Measurements from ENCODE around the gene KAZN.

KAZN gene

DNA sequence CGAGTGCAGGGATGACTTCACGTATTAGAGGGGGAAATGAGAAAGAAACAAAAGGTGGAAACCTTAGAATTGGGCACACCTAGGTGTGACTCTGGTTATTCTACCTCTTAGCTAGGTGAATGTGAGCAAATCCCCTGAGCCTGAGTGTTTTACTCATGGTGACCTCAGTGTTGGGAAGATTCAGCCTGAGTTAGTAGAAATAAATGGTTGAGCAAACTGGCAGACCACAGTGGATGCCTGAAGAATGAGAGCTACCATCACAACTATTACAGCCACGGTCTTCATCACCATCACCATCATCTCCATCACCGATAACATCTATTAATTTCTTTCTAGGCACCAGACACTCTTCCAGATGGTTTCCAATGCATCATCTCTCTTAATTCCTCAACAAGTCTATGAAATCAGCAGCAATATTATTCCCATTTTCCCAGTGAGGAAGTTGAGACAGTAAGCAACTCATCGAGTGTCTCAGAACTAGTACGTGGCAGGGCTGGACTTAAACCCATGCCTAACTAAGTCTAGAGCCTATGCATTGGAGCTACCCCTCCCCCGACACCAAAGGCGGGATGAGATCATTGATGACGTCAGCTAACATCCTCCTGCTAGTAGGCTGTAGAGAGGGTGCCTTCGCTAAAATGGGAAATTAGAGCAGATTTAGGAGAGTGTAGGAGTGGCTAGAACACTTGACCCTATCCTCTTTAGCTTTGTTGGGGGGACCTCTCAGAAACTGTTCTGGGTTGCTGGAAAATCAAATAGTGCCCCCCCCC lies 7.9 kb upstream of the KAZN start:
- DNase-seq (ENCODE audit: low read depth, low spot score): no peak

DNA sequence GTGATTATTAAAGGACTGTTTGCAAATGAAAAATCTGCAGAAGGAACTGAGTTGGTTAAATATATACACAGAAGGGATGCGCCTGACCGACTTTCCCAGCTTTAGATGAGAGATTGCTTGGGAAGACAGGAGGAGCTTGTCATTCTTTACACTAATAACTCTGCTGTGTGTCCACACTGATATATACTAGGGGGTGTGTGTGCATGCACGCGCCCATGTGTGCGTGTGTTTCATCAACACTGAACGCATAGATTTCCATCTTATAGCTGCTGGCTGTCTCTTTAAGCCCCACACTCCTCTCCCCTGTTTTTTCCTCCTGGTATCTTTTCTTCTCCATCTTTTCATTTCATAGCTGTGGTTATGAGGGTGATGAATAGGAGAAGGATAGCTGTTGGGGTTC lies 6.9 kb upstream of the KAZN start:
- DNase-seq (ENCODE audit: low read depth, low spot score): no peak

GRCh38 chr1:14592004-14592631 lies 6.4 kb upstream of the KAZN start:
- DNase-seq (ENCODE audit: low read depth, low spot score): no peak

- no peak for DNase-seq (ENCODE audit: low read depth, low spot score)
These were observed 5.2 kb upstream of the KAZN start for GRCh38 chr1:14593302-14593701.

DNA sequence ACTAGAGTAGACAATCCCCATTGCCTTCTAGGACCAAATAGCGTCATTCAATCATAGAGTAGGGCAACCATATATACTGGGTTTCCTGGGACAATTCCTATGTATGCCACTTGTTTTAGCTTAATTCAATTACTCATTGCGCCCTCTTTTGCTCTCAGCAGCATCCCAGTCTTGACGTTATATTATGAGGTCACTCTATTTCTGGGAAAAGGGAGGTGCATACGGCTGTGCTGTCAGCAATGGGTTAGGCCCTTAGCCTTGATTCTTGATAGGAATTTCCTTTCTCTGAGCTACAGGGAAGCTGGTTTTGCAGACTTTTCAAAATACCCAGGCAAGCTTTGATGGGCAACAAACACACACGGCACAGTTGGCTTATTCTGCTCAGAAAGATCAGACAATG lies 4.4 kb upstream of the KAZN start:
- no peak for DNase-seq (ENCODE audit: low read depth, low spot score)

GRCh38 chr1:14596591-14596990 lies 1.9 kb upstream of the KAZN start:
- DNase-seq (ENCODE audit: low read depth, low spot score): no peak

DNA sequence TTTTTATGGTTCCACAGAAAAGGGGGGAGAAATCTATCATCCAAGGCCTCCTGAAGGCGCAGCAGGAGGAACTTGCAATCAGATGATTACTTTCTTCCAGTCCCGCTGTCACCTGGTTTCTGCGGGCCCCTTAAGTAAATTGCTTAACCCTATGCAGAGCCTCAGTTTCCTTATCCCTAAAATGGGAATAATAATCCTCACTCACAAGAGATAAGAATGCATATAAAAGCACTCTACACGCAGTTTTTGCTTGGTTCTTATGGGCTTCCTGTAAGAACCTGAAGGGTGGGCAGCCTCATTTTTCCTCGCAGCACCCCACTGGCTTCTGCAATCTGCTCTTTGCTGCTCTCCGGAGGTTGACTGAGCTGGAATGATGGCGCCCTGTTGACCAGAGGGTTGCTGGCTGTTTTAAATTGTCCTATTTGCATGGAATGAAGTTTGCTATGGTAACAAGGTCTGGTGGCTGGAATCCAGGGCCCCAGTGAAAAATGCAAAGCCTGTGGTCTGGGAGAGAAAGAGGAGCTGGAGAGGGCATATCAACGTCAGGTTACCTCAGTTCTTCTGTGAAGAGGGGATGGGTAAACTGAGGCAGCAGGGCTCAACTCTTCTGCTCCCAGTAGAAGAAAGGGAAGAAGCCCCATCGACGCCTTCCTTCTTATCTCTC lies 1.0 kb upstream of the KAZN start:
- no peak for DNase-seq (ENCODE audit: low read depth, low spot score)

GRCh38 chr1:14598007-14598497 lies 433 bp upstream of the KAZN start:
- no peak for DNase-seq (ENCODE audit: low read depth, low spot score)

DNA sequence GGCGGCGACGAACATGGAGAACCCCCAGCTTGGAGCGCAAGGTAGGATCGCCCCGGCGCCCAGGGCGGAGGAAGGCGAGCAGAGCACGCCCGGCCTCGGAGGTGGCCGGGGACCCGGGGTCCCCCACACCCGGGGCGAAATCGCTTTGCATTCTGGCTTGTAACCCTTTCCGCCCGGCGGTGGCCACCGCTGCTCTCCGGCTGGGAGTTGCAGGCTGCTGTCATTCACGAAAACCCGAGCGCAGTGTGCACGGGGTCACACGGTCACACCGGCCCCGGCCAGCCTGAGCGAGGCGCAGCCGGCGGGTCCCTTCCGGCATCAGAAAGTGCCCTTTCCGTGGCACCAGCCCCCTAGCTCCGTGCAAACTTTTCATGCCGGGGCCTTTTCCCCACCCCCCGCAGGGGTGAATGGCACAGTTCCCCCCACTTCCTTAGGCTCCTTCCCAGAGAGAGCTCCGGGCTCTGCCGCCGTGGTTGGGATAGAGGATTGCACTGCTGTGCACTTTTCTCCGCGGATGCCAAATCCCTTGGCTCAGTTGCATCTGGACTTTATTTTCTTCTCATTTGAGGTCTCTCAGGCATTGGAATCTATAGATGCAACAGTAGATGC lies 802 bp downstream of the KAZN start:
- DNase-seq (ENCODE audit: low read depth, low spot score): no peak

- no peak for DNase-seq (ENCODE audit: low read depth, low spot score)
These were observed 1.3 kb downstream of the KAZN start for GRCh38 chr1:14599800-14600199.

DNA sequence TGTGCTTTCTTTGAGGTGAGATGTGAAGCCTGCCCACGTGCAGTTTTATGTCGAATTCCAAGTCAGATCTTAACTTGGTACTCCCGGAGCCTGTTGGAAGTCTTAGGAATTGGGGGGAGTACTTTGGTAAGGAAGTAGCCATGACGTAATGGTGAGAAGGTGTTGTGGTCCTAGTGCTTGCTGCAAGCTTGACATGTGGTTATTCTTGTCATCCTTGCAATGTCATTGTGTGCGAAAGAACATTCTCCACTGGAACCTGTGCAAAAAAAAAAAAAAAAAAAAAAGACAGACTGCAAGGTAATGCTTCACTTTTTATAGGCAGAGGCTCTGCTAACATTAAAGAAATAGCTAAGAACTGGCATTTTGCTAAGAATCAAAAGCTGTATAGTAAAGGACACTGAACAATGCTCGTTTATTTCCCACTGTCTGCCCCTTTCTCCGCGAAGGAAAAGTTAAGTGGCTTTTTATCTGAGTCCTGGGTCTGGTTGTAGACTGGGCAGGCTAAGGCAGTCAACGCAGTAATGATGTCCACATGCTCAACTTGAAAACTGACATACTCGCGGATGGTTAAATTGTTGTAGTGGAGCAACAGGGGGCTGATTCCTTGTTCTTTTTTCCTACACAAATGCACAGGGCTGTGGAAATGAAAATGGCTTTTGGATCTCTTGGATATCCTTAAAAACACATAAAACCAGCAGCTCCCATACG lies 2.1 kb downstream of the KAZN start:
- no peak for DNase-seq (ENCODE audit: low read depth, low spot score)

GRCh38 chr1:14602136-14602535 lies 3.7 kb downstream of the KAZN start:
- DNase-seq (ENCODE audit: low read depth, low spot score): no peak

GRCh38 chr1:14603645-14604044 lies 5.2 kb downstream of the KAZN start:
- no peak for DNase-seq (ENCODE audit: low read depth, low spot score)

DNA sequence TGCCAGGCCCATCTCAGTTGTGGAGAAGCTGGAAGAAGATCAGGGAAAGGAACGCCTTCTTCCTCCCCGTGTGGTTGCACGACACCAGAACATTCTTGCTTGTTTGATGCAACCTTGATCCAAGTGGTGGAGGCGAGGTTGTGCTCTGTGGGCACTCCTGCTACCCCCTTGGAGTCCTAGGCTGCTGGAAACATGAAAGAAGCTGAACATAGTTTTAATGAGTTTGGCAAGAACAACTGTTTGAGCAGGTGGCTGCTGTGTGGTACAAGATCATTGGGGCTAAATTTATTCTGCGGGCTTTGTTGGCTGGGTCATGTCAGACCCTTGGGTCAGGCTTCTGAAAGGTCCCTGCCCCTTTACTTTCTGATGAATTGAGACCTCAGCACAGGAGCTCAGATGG lies 5.9 kb downstream of the KAZN start:
- DNase-seq (ENCODE audit: low read depth, low spot score): no peak

- no peak for DNase-seq (ENCODE audit: low read depth, low spot score)
These were observed 7.5 kb downstream of the KAZN start for GRCh38 chr1:14605945-14606344.

DNA sequence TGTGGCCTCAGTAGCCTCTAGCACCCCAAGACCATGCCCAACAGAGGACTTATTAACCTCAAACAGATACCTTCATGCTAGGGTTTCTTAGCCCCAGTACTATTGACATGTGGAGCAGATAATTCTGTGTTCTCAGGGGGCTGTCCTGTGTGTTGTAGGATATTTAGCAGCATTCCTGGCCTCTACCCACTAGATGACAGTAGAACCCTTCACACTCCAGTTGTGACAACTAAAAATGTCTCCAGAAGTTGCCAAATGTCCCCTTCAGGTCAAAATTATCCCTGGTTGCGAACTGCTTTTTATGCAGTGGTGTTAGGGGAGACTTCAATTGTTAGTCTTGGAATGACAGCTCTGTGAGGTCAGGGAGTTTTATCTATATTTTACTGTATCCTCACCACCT lies 8.1 kb downstream of the KAZN start:
- DNase-seq (ENCODE audit: low read depth, low spot score): no peak

GRCh38 chr1:14607295-14607694 lies 8.8 kb downstream of the KAZN start:
- DNase-seq (ENCODE audit: low read depth, low spot score): no peak

GRCh38 chr1:14608308-14608707 lies 9.8 kb downstream of the KAZN start:
- DNase-seq (ENCODE audit: low read depth, low spot score): no peak

DNA sequence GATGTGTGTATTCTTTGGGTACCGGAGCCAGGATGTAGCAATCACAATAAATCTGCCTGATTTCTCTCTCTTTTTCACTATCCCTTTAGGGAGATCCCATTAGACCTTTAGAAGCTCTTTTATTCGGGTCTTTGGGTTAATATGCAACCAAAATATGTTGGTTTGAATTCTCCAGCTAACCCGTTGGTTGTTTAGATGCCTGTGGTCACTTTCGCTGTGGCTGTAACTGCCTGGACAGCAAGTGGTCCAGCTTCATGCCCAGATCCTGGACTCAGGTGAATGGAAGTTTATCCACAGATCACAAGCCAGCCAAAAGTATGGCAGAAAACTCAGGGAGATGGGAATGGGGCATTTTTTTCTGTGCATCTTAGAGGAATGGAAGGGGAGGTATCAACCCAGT lies 12.3 kb downstream of the KAZN start:
- no peak for DNase-seq (ENCODE audit: low read depth, low spot score)

GRCh38 chr1:14611792-14612191 lies 13.3 kb downstream of the KAZN start:
- no peak for DNase-seq (ENCODE audit: low read depth, low spot score)

DNA sequence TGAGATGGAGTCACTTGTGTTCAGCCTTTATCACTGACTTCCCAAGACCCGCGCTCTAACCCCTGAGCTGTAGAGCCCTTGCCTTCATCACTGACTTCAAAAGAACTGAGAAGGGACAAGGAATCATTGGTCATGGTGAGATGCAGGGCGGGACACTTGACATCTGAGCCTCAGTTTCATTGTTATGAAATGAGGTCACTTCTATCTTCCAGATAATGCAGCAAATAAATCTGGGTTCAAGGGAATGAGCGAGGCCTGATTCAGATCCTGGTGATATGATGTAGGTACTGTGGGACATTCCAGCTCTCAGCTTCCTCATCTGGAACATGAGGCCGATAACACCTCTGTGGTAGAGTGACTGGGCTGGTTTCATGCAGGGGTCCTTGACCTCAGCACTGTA lies 13.8 kb downstream of the KAZN start:
- no peak for DNase-seq (ENCODE audit: low read depth, low spot score)

- no peak for DNase-seq (ENCODE audit: low read depth, low spot score)
These were observed 15.4 kb downstream of the KAZN start for GRCh38 chr1:14613926-14614325.
